ENCODE data around the gene NOTCH2NLA.
"Not testable (repeated sequence)": the region's sequence is repeated elsewhere in the genome, so short reads cannot be mapped to it uniquely, and the experiment has no call there.

The NOTCH2NLA gene

GRCh38 chr1:146228710-146229477, at the start of gene NOTCH2NLA:
Gene NOTCH2NLA (minus strand): TSS chr1:146229021. CDS start chr1:146189337, 39,684 bp downstream.
- H3K4me3 ChIP-seq (ENCODE audit: low read length) = peak within 1 kb of the TSS; percentile 65; the same call in 1 of the 2 replicates

GRCh38 chr1:146278346-146278745, 49.5 kb upstream of the NOTCH2NLA start:
- H3K4me3 ChIP-seq (ENCODE audit: low read length) = not testable (repeated sequence)

- not testable (repeated sequence) for H3K4me3 ChIP-seq (ENCODE audit: low read length)
Measured at GRCh38 chr1:146277087-146277486, 48.3 kb upstream of the NOTCH2NLA start.

- H3K4me3 ChIP-seq (ENCODE audit: low read length) = not testable (repeated sequence)
Measured at GRCh38 chr1:146274083-146274482, 45.3 kb upstream of the NOTCH2NLA start.

- not testable (repeated sequence) for H3K4me3 ChIP-seq (ENCODE audit: low read length)
Measured at GRCh38 chr1:146273194-146273593, 44.4 kb upstream of the NOTCH2NLA start.

GRCh38 chr1:146272734-146273133, 43.9 kb upstream of the NOTCH2NLA start:
- not testable (repeated sequence) for H3K4me3 ChIP-seq (ENCODE audit: low read length)

- H3K4me3 ChIP-seq (ENCODE audit: low read length) = not testable (repeated sequence)
Measured at GRCh38 chr1:146271977-146272376, 43.2 kb upstream of the NOTCH2NLA start.

- not testable (repeated sequence) for H3K4me3 ChIP-seq (ENCODE audit: low read length)
Measured at GRCh38 chr1:146270129-146270528, 41.3 kb upstream of the NOTCH2NLA start.

- not testable (repeated sequence) for H3K4me3 ChIP-seq (ENCODE audit: low read length)
Measured at GRCh38 chr1:146266179-146266748, 37.4 kb upstream of the NOTCH2NLA start.

GRCh38 chr1:146264761-146265160, 35.9 kb upstream of the NOTCH2NLA start:
- not testable (repeated sequence) for H3K4me3 ChIP-seq (ENCODE audit: low read length)

- not testable (repeated sequence) for H3K4me3 ChIP-seq (ENCODE audit: low read length)
Measured at GRCh38 chr1:146260006-146260730, 31.3 kb upstream of the NOTCH2NLA start.

- not testable (repeated sequence) for H3K4me3 ChIP-seq (ENCODE audit: low read length)
Measured at GRCh38 chr1:146257992-146258552, 29.3 kb upstream of the NOTCH2NLA start.

GRCh38 chr1:146254569-146255197, 25.9 kb upstream of the NOTCH2NLA start:
- not testable (repeated sequence) for H3K4me3 ChIP-seq (ENCODE audit: low read length)

- H3K4me3 ChIP-seq (ENCODE audit: low read length) = not testable (repeated sequence)
Measured at GRCh38 chr1:146253249-146253855, 24.5 kb upstream of the NOTCH2NLA start.

GRCh38 chr1:146251523-146251922, 22.7 kb upstream of the NOTCH2NLA start:
- H3K4me3 ChIP-seq (ENCODE audit: low read length) = not testable (repeated sequence)

GRCh38 chr1:146248643-146249042, 19.8 kb upstream of the NOTCH2NLA start:
- not testable (repeated sequence) for H3K4me3 ChIP-seq (ENCODE audit: low read length)

GRCh38 chr1:146236626-146237025, 7.8 kb upstream of the NOTCH2NLA start:
- H3K4me3 ChIP-seq (ENCODE audit: low read length) = not testable (repeated sequence)

- H3K4me3 ChIP-seq (ENCODE audit: low read length) = not testable (repeated sequence)
Measured at GRCh38 chr1:146236026-146236601, 7.3 kb upstream of the NOTCH2NLA start.

- H3K4me3 ChIP-seq (ENCODE audit: low read length) = peak overlapping the region; percentile 65; the same call in 1 of the 2 replicates
Measured at GRCh38 chr1:146228144-146228682, 608 bp downstream of the NOTCH2NLA start.

GRCh38 chr1:146174531-146174930, 54.3 kb downstream of the NOTCH2NLA start:
- H3K4me3 ChIP-seq (ENCODE audit: low read length) = not testable (repeated sequence)
